GM12878 (cell line): ENCODE measurements around the gene OOSP2. TPM values are rescaled to one million over a fixed set of nuclear protein-coding genes. Genes with fewer than 3 reads are reported as not detected.

ENCODE experiments used
- ATAC-seq: fragments of 200-7000 bp; cut with Tn5 transposase; 3 replicates; pipeline ENCODE4 v1.9.1; 2020; ENCODE audit warnings: mild to moderate bottlenecking, moderate library complexity
- Bru-seq: library from RNA; stranded (reverse); fragments of 400-500 nt; gene quantifications from one replicate; lab custom pipeline; 2021; lab: Mats Ljungman, UMichigan
- BruChase-seq, 2 experiments: library from RNA; stranded (reverse); fragments of 400-500 nt; gene quantifications; one replicate each; lab custom pipeline; 2021; lab: Mats Ljungman, UMichigan
- BruUV-seq: library from RNA; stranded (reverse); fragments of 400-500 nt; replicated peaks from 2 replicates; lab custom pipeline; 2021; lab: Mats Ljungman, UMichigan
- CTCF ChIA-PET: fragments of 300-600 bp; sonication (Branson Sonifier 250); formaldehyde crosslinking; extraction: SDS; loops from one replicate; lab custom pipeline; 2021; ENCODE audit warnings: inconsistent platforms; lab: Yijun Ruan, JAX
- POLR2A ChIA-PET: fragments of 350-600 bp; formaldehyde crosslinking; extraction: SDS; loops from one replicate; lab custom pipeline; 2021; ENCODE audit warnings: inconsistent platforms; lab: Charles Lee
- RAD21 ChIA-PET: fragments of 300-600 bp; sonication (Branson Sonifier 250); formaldehyde crosslinking; loops from one replicate; lab custom pipeline; 2023; ENCODE audit warnings: antibody characterized with exemption; ENCODE audit not compliant: unreplicated experiment; lab: Charles Lee
- SMC1A ChIA-PET: fragments of 300-600 bp; sonication (Branson Sonifier 250); formaldehyde crosslinking; loops from one replicate; lab custom pipeline; 2023; ENCODE audit not compliant: unreplicated experiment, uncharacterized antibody; lab: Charles Lee
- DNase-seq: peaks from one replicate; pipeline ENCODE4 v3.0.0-alpha.2; 2011; ENCODE audit warnings: low read depth, low spot score
- FAIRE-seq: peaks from 3 replicates; lab custom pipeline; 2011; peaks lifted over from hg19 to GRCh38; lab: Jason Lieb, UNC
- H2AFZ ChIP-seq: 2 replicates; pipeline ENCODE4 v1.6.0; 2011; ENCODE audit warnings: low read depth, low read length, control low read depth; ENCODE audit not compliant: control insufficient read depth
- H3K27ac ChIP-seq: 2 replicates; pipeline ENCODE4 v1.5.1; 2011; ENCODE audit warnings: control low read depth; ENCODE audit not compliant: control insufficient read depth, insufficient read depth
- H3K27me3 ChIP-seq, 2 experiments: replicated peaks in 1 of 2; 2 replicates each; pipeline versions ENCODE4 v1.6.0 to v1.6.1; 2011; ENCODE audit warnings: low read length in 1 of 2; ENCODE audit not compliant: control insufficient read depth in 2 of 2, insufficient read depth in 2 of 2
- H3K36me3 ChIP-seq, 2 experiments: 2 replicates each; pipeline ENCODE4 v1.5.1; 2011; ENCODE audit warnings: low read length in 1 of 2; ENCODE audit not compliant: control insufficient read depth in 2 of 2, insufficient read depth in 2 of 2
- H3K4me1 ChIP-seq: 2 replicates; pipeline ENCODE4 v1.6.1; 2011; ENCODE audit warnings: mild to moderate bottlenecking, low read length, moderate library complexity, mixed read lengths; ENCODE audit not compliant: control insufficient read depth, insufficient read depth
- H3K4me2 ChIP-seq: 2 replicates; pipeline ENCODE4 v1.6.0; 2011; ENCODE audit warnings: control low read depth; ENCODE audit not compliant: control insufficient read depth, insufficient read depth
- H3K4me3 ChIP-seq: fragments of 200-600 bp; sonication (generic); 2 replicates; pipeline ENCODE4 v1.5.1; 2016
- H3K79me2 ChIP-seq: 2 replicates; pipeline ENCODE4 v1.6.0; 2011; ENCODE audit warnings: low read length; ENCODE audit not compliant: control insufficient read depth, insufficient read depth
- H3K9ac ChIP-seq: 2 replicates; pipeline ENCODE4 v1.8.0; 2011; ENCODE audit warnings: low read length, control low read depth, mixed read lengths; ENCODE audit not compliant: control insufficient read depth, insufficient read depth
- H3K9me3 ChIP-seq: replicated peaks from 3 replicates; pipeline ENCODE4 v1.5.1; 2011; ENCODE audit warnings: mild to moderate bottlenecking, low read length; ENCODE audit not compliant: control insufficient read depth, insufficient read depth
- H4K20me1 ChIP-seq: 2 replicates; pipeline ENCODE4 v1.6.0; 2011; ENCODE audit not compliant: control insufficient read depth, insufficient read depth
- ATF3 ChIP-seq: IDR thresholded peaks from 2 replicates; pipeline ENCODE4 v1.6.1; 2011; ENCODE audit warnings: low read depth, mild to moderate bottlenecking, low read length, moderate library complexity, borderline replicate concordance; ENCODE audit errors: extremely low read depth
- BMI1 ChIP-seq: fragments of 450-650 bp; IDR thresholded peaks from 2 replicates; pipeline ENCODE4 v1.6.1; 2016; ENCODE audit warnings: mild to moderate bottlenecking, moderate library complexity, borderline replicate concordance
- HDAC6 ChIP-seq: fragments of 200-600 bp; sonication (generic); IDR thresholded peaks from one replicate; pipeline ENCODE4 v1.8.0; 2017; ENCODE audit warnings: antibody characterized with exemption; ENCODE audit not compliant: unreplicated experiment
- KDM1A ChIP-seq: fragments of 200-600 bp; sonication (generic); IDR thresholded peaks from 2 replicates; pipeline ENCODE4 v1.6.1; 2016; ENCODE audit warnings: borderline replicate concordance
- NBN ChIP-seq: fragments of 450-650 bp; IDR thresholded peaks from 2 replicates; pipeline ENCODE4 v1.6.1; 2016
- NFYA ChIP-seq: IDR thresholded peaks from 2 replicates; pipeline ENCODE4 v1.6.1; 2011; ENCODE audit warnings: low read depth, mild to moderate bottlenecking, low read length, improper control_type of control experiment, borderline replicate concordance
- POLR2A ChIP-seq: IDR thresholded peaks from 2 replicates; pipeline ENCODE4 v1.6.1; 2011; ENCODE audit warnings: low read depth, mild to moderate bottlenecking, low read length
- RCOR1 ChIP-seq: conservative IDR thresholded peaks from 2 replicates; pipeline ENCODE4 v1.6.1; 2012; ENCODE audit warnings: low read depth, low read length, improper control_type of control experiment
- RELA ChIP-seq: fragments of 450-650 bp; IDR thresholded peaks from 2 replicates; pipeline ENCODE4 v1.8.0; 2014; ENCODE audit warnings: borderline replicate concordance; ENCODE audit not compliant: partially characterized antibody
- RUNX3 ChIP-seq: IDR thresholded peaks from 2 replicates; pipeline ENCODE4 v1.6.1; 2012; ENCODE audit warnings: low read length, inconsistent platforms
- SIN3A ChIP-seq: IDR thresholded peaks from 2 replicates; pipeline ENCODE4 v1.6.1; 2012; ENCODE audit warnings: low read depth, low read length, improper control_type of control experiment
- SUPT20H ChIP-seq: IDR thresholded peaks from 2 replicates; pipeline ENCODE4 v1.6.1; 2011; ENCODE audit warnings: low read depth, mild to moderate bottlenecking, low read length, moderate library complexity, borderline replicate concordance; ENCODE audit not compliant: control insufficient read depth
- ZSCAN29 ChIP-seq: fragments of 450-650 bp; IDR thresholded peaks from 2 replicates; pipeline ENCODE4 v1.6.1; 2017; ENCODE audit warnings: mild to moderate bottlenecking, moderate library complexity
- WGBS: methylation state at CpG from one replicate; pipeline ENCODE4 v1.1.6; 2016; ENCODE audit warnings: low lambda C conversion rate; ENCODE audit not compliant: insufficient replicate concordance, insufficient coverage; ENCODE audit errors: missing lambda C conversion rate; 5-methylcytosine and 5-hydroxymethylcytosine counted together
- in situ Hi-C: fragments of 300-500 bp; cut with MboI; formaldehyde crosslinking; loops from 9 replicates; pipeline ENCODE4 v1.14.3; 2018; ENCODE audit warnings: mixed read lengths
- intact Hi-C: fragments of 100-400 bp; cut with micrococcal nuclease; formaldehyde crosslinking; loops from one replicate; pipeline ENCODE4 v1.14.2; 2022; ENCODE audit not compliant: unreplicated experiment
- long read RNA-seq, 2 experiments: library from polyadenylated mRNA; unstranded; transcript quantifications; one replicate each; pipeline ENCODE4 v2.0.0, GENCODE V29; 2019 to 2020
- polyA minus RNA-seq, 3 experiments: library from RNA; depleted of rRNA, polyadenylated mRNA; stranded (reverse); fragments of >200 nt; gene quantifications; 2 replicates each; pipeline ENCODE4 v1.2.3, GENCODE V29; 2011
- polyA plus RNA-seq, 11 experiments: library from polyadenylated mRNA; depleted of rRNA in 4 of 11; unstranded in 6 of 11; stranded (reverse) in 5 of 11; fragments of >200 nt; fragmentation: Nextera tagmentation in 4 of 11; fragmentation: Illumina TruSeq in 1 of 11; extraction: Ambion mirVana in 4 of 11; extraction: Trizol in 1 of 11; gene quantifications; 1 replicate in 1 of 11; 2 replicates in 10 of 11; pipeline versions ENCODE4 v1.2.1 to v1.2.3, GENCODE V29; 2011 to 2016; ENCODE audit warnings: inconsistent platforms in 2 of 11, missing spikeins in 2 of 11, low read depth in 1 of 11
- total RNA-seq, 4 experiments: library from RNA; depleted of rRNA in 3 of 4; stranded (reverse); fragments of >200 nt in 3 of 4; fragmentation: Illumina TruSeq in 1 of 4; extraction: Trizol in 1 of 4; gene quantifications; 2 replicates each; pipeline versions ENCODE4 v1.2.1 to v1.2.3, GENCODE V29; 2013 to 2021

OOSP2 gene, protein sequence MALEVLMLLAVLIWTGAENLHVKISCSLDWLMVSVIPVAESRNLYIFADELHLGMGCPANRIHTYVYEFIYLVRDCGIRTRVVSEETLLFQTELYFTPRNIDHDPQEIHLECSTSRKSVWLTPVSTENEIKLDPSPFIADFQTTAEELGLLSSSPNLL
- not detected in 2 replicates for total RNA-seq (2013; cell fraction: nucleolus; rRNA removed)
- total RNA-seq (2014; rRNA removed) (not detected in 2 replicates), total RNA-seq (2014; rRNA removed; fragmentation: Illumina TruSeq; extraction: Trizol) (not detected in 2 replicates), total RNA-seq (2021) (not detected in 2 replicates), polyA plus RNA-seq (2011; rRNA removed) (not detected in 2 replicates), polyA plus RNA-seq (2014; fragmentation: Illumina TruSeq; extraction: Trizol) (not detected in 2 replicates), polyA plus RNA-seq (2014; fragmentation: Nextera tagmentation; extraction: Ambion mirVana) (not detected), polyA plus RNA-seq (2014; rRNA removed) (not detected in 2 replicates), polyA plus RNA-seq (2016; fragmentation: Nextera tagmentation; extraction: Ambion mirVana) (not detected), polyA minus RNA-seq (2011; rRNA and poly(A)+ RNA removed) (not detected in 2 replicates), Bru-seq, nascent RNA (not detected), BruChase-seq, experiment 1, labeled RNA remaining after a 6-hour chase (not detected), BruChase-seq, experiment 2, labeled RNA remaining after a 2-hour chase (not detected)
- not detected for polyA plus RNA-seq (2011; ENCODE audit: low read depth)
- not detected in 2 replicates for polyA plus RNA-seq (2011; cell fraction: cytosol; rRNA removed)
- not detected in 2 replicates for polyA plus RNA-seq (2011; cell fraction: nucleus; rRNA removed)
- polyA plus RNA-seq (2012), result not detected in 2 replicates
- not detected in 2 replicates for polyA minus RNA-seq (2011; cell fraction: cytosol; rRNA and poly(A)+ RNA removed)
- not detected in 2 replicates for polyA minus RNA-seq (2011; cell fraction: nucleus; rRNA and poly(A)+ RNA removed)
- long read RNA-seq, experiment 1, result 0 reads
- long read RNA-seq, experiment 2, result 0 reads

- TF ChIP-seq ATF3 (no peak), BMI1 (no peak), POLR2A (no peak)
- H3K9me3 ChIP-seq, result no peaks in the 10 kb centered on the region
- WGBS, result 21% methylated on average over 8 of the region's 8 CpGs
- no peaks in the 10 kb centered on the region for H4K20me1 ChIP-seq
- in situ Hi-C loops (no loop called here), intact Hi-C loops (no loop called here)
- H3K4me2 ChIP-seq, result no peak within 1 kb of the TSS
- RAD21 ChIA-PET, result no interaction called here
- no peaks in the 10 kb centered on the region for H3K79me2 ChIP-seq
- no peak for DNase-seq
- H3K9ac ChIP-seq, result no peak within 1 kb of the TSS
- no peak for ATAC-seq
- no peaks in the 10 kb centered on the region for H3K36me3 ChIP-seq
- BruUV-seq, result no TSS peak
- no peak for FAIRE-seq
- CTCF ChIA-PET, result no interaction called here
- no peak within 1 kb of the TSS for H2AFZ ChIP-seq
- H3K27me3 ChIP-seq, result no peaks in the 10 kb centered on the region
- SMC1A ChIA-PET, result no interaction called here
- no peak within 1 kb of the TSS for H3K27ac ChIP-seq
- POLR2A ChIA-PET, result no interaction called here
- H3K4me3 ChIP-seq, result no peak within 1 kb of the TSS
- no peaks in the 10 kb centered on the region for H3K4me1 ChIP-seq
Observed at GRCh38 chr11:60040109-60040508, at the start of gene OOSP2. Gene OOSP2 (plus strand): TSS chr11:60040409. CDS start chr11:60040460, 51 bp downstream.

- CTCF ChIA-PET, result no interaction called here
- 0% methylated on average over 1 of the region's 1 CpG for WGBS
- intact Hi-C loops, result no loop called here
- TF ChIP-seq SIN3A (no peak), SUPT20H (no peak), HDAC6 (no peak), KDM1A (no peak), RCOR1 (no peak), ATF3 (no peak), RUNX3 (no peak), ZSCAN29 (no peak), NFYA (no peak), NBN (no peak), RELA (no peak)
Observed at GRCh38 chr11:59990421-59990820, 49.8 kb upstream of the OOSP2 start.

More at GRCh38 chr11:59990421-59990820, 49.8 kb upstream of the OOSP2 start:
- Histone ChIP-seq H3K9me3 (no peaks in the 10 kb centered on the region), H3K4me2 (no peak overlapping the region), H3K4me1 (no peaks in the 10 kb centered on the region), H3K9ac (no peak overlapping the region), H3K4me3 (no peak overlapping the region), H3K79me2 (no peaks in the 10 kb centered on the region), H3K27me3 (no peaks in the 10 kb centered on the region), H2AFZ (no peak overlapping the region), H3K36me3 (no peaks in the 10 kb centered on the region), H3K27ac (no peak overlapping the region), H4K20me1 (no peaks in the 10 kb centered on the region)
- ATAC-seq, result no peak
- RAD21 ChIA-PET, result no interaction called here
- in situ Hi-C loops, result no loop called here
- BruUV-seq, result no TSS peak
- SMC1A ChIA-PET, result no interaction called here
- FAIRE-seq, result no peak
- POLR2A ChIA-PET, result no interaction called here
- DNase-seq, result no peak
